Activated CD4-positive, alpha-beta T cell treated with anti-CD3 and anti-CD28 coated beads for 24 hours (primary cell): ENCODE data around the gene MCC.

Experiments
- DNase-seq, 2 donors: peaks; one replicate each; pipeline ENCODE4 v3.0.0-alpha.2; 2020; ENCODE audit warnings: low read depth in 2 of 2

Gene MCC

GRCh38 chr5:113110117-113110516, 378.1 kb downstream of the MCC start:
- no peak for DNase-seq

- DNase-seq = no peak
Measured at GRCh38 chr5:113109344-113109743, 378.9 kb downstream of the MCC start.

DNA sequence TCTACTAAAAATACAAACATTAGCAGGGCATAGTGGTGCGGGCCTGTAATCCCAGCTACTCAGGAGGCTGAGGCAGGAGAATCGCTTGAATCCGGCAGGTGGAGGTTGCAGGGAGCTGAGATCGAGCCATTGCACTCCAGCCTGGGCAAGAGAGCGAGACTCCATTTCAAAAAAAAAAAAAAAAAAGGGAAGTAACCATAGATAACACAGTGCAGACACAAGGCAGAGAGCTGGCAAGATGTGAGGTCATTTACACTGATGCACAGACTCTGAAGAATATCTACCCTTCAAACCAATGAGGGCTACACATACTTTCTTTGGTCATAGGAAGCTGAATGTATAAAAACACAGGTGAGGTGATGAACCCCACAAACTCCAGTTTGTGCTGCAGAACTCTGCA, 379.8 kb downstream of the MCC start:
- DNase-seq = no peak

GRCh38 chr5:113106821-113107220, 381.4 kb downstream of the MCC start:
- no peak for DNase-seq

- no peak for DNase-seq
Measured at GRCh38 chr5:113105693-113106280, 382.5 kb downstream of the MCC start.

DNA sequence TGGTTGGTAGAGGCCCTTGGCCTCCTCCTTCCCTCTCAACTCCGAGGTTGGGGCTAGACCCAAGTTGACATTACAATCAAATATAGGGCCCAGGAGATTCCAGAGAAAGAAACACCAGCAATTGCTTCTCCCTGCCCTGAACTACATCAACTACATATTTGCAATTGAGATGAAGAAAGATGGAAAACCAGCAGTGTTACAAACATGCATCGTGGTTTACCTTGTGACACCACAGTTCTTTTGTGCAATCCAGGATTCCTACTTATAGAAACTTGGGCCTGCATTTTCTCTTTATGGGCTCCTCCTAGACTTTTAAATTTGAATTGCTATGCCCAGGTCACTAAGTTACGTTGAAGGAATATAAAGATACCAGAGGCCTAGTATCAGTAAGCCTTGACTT, 384.9 kb downstream of the MCC start:
- no peak for DNase-seq

GRCh38 chr5:113102121-113102531, 386.1 kb downstream of the MCC start:
- DNase-seq = no peak

DNA sequence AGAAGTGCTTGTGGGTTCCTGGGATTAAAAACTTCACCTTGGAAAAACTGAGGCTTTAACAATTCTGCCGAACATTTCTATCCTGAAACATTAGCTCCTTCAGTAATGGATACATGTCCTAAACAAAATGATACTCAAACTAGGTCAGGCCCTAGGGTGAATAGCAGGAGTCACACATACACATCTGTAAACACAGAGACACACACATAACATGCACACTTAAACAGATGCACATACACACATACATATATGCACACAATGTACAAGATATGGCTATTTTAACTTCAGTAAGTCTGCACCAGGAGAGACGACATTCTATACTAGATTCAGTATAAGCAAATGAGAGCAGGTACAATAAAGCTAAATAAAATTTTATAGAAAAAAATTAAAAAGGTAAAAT, 387.3 kb downstream of the MCC start:
- no peak for DNase-seq

DNA sequence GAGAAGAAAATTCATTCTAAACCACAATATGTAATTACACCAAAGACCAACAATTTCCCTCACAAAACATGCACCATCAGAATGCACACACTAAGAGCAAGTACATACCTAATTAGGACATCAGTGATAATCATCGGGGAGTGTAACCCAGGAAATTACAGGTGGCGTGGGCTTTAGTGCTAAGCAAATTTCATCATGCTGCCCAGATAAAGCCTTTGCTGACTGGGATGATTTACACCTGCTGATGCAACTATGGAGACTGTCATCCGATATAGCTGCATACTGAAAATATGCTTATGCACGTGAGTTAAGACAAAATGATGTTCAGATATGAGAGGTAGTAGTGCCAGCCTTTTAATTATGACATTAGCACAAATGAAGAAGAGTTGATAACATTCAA, 388.4 kb downstream of the MCC start:
- DNase-seq = no peak

- no peak for DNase-seq
Measured at GRCh38 chr5:113098378-113098777, 389.9 kb downstream of the MCC start.

DNA sequence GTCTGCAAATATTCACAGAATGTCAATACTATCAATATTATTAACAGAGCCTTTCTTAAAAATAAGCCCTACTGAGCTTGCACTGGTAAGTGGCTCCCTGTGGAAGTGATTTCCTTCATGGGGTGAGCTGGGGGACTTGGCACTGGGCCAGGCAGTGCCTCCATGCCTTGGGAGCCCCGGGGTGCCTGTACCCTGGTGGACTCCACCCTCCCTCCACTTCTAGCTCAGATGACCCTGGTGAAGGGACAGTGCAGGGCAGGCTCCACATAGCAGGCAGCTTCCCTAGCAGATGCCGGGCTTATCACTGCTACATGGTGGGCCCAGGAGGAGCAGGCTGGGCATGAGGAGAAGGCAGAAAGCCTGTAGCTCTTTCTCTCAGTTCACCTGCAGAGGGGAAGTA, 392.4 kb downstream of the MCC start:
- DNase-seq = no peak

GRCh38 chr5:113093558-113093957, 394.7 kb downstream of the MCC start:
- no peak for DNase-seq

DNA sequence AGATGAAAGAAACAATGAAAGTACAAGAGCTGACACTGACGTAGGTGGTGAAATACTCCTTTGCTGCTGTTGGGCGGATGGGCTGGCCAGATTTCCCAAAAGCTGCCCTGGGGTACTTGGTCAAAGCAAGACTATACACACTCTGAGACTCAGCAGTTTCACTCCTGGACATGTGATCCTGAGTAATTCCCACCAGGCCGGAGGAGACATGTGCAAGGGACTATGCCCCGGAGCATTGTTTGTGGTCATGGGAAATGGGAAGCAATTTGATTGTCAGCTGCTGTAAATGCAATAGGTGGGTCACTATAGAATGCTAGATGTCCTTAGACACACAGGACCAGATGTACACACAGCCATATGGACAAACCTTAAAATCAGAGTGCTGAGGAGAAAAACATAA, 395.6 kb downstream of the MCC start:
- DNase-seq = no peak

DNA sequence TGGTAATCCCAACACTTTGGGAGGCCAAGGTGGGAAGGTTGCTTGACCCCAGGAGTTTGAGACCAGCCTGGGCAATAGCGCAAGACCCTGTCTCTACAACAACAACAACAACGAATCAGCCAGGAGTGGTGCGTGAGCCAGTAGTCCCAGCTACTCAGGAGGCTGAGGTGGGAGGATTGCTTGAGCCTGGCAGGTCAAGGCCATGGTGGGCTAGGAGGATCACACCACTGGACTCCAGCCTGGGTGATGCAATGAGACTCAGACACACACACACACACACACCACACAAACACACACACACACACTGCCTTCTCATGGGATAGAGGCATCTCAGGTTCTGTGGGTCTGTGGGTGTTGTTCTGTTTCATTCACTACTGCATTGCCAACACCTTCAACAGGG, 396.6 kb downstream of the MCC start:
- no peak for DNase-seq

DNA sequence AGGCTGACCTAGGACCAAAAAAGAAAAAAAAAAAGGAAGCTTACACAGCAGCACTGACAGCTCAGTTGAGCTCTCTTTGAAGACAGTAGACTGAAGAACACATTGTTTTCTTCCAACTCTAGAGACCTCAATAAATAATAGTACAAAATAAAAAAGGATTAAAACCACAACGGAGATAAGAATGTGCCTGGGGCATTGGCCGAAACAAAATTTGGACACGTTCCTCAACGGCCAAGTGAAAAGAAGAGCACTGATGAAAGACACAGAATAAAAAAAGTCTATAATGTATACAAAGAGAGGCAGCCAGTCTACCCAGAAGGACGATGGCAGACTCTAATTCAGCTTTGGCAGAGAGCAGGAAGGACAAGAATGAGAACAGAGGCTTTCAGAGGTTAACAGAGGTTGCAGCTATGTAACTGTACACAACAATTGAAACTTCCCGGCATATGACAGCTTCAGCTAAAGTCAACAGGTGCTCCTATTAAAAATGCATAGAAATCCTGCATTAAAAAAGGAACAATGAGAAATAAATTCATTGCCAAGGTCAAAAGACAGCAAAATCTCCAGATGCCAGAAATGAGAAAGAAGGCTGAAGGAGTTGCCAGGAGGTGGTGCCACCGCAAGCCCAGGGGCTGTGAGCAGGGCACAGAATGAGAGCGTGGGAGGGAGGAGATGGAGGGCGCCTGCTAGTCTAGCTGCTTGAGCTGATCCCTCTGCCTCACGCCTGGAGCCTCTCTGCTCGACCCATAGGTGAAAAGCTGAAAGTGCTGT, 397.7 kb downstream of the MCC start:
- DNase-seq = no peak

- DNase-seq = no peak
Measured at GRCh38 chr5:113089653-113090335, 398.5 kb downstream of the MCC start.

DNA sequence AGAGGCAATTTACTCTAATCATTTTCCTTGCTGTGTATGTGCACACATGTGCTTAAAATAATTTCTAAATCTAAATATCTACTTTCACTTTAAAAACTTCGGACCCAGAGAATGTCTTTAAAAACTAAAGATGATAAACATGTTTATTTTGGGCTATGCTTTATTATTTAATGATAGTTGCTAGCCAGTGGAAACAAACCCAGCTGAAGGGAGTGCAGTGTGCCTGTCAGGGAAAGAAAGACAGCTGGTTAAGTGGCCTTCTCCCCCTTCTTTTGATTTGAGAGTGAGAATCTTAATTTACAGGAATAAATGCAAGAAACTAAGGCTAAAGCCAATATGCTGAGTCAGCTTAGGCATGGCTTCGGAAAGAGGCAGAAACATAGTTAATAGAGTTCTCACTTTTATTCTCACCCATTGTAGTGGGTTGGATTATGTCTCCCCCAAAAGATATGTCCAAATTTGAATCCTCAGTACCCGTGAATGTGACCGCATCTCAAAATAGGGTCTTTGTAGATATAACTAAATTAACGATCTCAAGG, 400.2 kb downstream of the MCC start:
- no peak for DNase-seq

DNA sequence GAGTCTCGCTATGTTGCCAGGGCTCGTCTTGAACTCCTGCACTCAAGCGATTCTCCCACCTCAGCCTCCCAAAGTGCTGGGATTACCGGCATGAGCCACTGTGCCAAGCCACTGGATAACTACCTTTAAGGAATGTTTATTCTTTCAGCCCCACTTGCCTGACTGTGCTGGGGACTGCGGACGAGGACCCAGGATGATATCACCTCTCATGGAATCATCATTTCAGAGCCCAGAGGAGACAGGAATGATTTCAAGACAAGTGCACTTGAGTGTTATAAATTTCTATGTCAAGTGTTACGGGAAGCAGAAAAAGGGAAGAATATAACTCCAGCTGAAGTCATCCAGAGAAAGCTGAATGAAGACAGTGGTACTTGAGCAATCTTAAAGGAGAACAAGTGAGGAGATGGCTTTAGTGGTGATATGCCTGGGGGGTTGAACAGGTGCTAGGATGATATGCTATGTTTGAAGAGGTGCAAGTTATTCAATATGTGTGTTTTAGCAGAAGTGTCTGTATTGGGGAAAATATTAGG, 402.3 kb downstream of the MCC start:
- DNase-seq = no peak

DNA sequence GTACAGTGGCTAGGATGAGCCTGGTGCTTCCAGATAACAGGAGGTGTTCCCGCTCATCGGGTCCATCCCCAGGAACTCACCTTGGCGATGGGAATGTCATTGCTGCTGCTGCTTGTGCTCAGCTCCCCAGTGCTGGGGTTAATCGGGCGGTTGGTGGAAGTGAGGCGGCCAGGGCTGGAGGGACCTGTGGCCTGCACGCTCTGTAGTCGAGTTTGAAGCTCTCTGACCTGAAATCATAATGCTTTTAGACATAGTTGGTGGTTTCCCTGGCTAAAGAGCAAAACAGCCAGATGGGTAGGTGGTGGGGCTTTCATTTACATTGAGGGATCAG, 403.2 kb downstream of the MCC start:
- no peak for DNase-seq

- DNase-seq = no peak
Measured at GRCh38 chr5:113084402-113085083, 403.7 kb downstream of the MCC start.

- no peak for DNase-seq
Measured at GRCh38 chr5:113083481-113083880, 404.8 kb downstream of the MCC start.

DNA sequence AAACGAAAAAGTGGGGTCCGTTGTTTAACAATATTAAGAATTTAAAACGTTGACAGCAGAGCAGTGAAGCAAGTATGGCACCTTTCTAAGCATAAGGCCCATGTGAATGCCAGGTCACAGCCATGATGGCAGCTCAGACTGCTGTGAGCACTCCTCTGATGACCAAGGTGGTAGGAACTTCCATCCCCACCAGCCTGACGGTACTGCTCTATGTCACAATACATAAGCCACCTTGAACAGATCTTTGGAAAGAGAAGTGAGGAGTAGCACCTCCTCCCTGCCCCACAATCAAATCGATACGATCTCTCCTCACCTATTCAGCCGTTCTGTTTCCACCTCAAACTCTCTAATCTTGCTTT, 405.7 kb downstream of the MCC start:
- DNase-seq = no peak
